Measurements from ENCODE around the gene NHERF1.
A peak's percentile ranks its signal among the peaks of the same experiment; 100 is the strongest.

The NHERF1 gene

GRCh38 chr17:74757931-74758847, 9.8 kb downstream of the NHERF1 start (continued):
- TF ChIP-seq ZNF701 (tag by site-specific recombination; IDR thresholded peaks at IDR 0.05) (no peak), ZNF138 (tag by site-specific recombination; IDR thresholded peaks at IDR 0.05; ENCODE audit: borderline replicate concordance) (no peak), ZNF292 (tag by site-specific recombination; IDR thresholded peaks at IDR 0.05; ENCODE audit: borderline replicate concordance, low read depth) (no peak), ZNF404 (tag by site-specific recombination; IDR thresholded peaks at IDR 0.05) (no peak), INSM2 (tag by site-specific recombination; IDR thresholded peaks at IDR 0.05) (no peak), ZNF155 (tag by site-specific recombination; IDR thresholded peaks at IDR 0.05) (no peak), YY2 (tag by site-specific recombination; IDR thresholded peaks at IDR 0.05) (no peak), ZNF174 (tag by site-specific recombination; IDR thresholded peaks at IDR 0.05) (no peak), ZNF623 (tag by site-specific recombination; IDR thresholded peaks at IDR 0.05) (no peak), ZNF24 (tag by site-specific recombination; IDR thresholded peaks at IDR 0.05) (no peak), ZNF18 (tag by site-specific recombination; IDR thresholded peaks at IDR 0.05) (no peak), ZIC2 (tag by site-specific recombination; IDR thresholded peaks at IDR 0.05) (peak; percentile 63; the same call in 1 of the 2 replicates), FEZF1 (tag by site-specific recombination; IDR thresholded peaks at IDR 0.05) (no peak), HOXC10 (CRISPR knock-in tag; IDR thresholded peaks at IDR 0.05) (no peak), ZNF513 (tag by site-specific recombination; IDR thresholded peaks at IDR 0.05) (no peak), ZNF19 (tag by site-specific recombination; IDR thresholded peaks at IDR 0.05; ENCODE audit: low read depth) (no peak), ZBTB20 (tag by site-specific recombination; IDR thresholded peaks at IDR 0.05) (no peak; the same call in 1 of the 2 replicates), ZNF692 (tag by site-specific recombination; IDR thresholded peaks at IDR 0.05) (no peak), ZNF544 (tag by site-specific recombination; IDR thresholded peaks at IDR 0.05) (no peak), WT1 (tag by site-specific recombination; IDR thresholded peaks at IDR 0.05) (peak; percentile 77), ZNF76 (tag by site-specific recombination; IDR thresholded peaks at IDR 0.05; ENCODE audit: borderline replicate concordance, low read depth) (no peak), ZNF214 (tag by site-specific recombination; IDR thresholded peaks at IDR 0.05; ENCODE audit: borderline replicate concordance) (no peak), ZBTB1 (tag by site-specific recombination; IDR thresholded peaks at IDR 0.05) (no peak), ZNF341 (tag by site-specific recombination; IDR thresholded peaks at IDR 0.05; ENCODE audit: low read depth) (peak; percentile 85), ZNF202 (tag by site-specific recombination; IDR thresholded peaks at IDR 0.05; ENCODE audit: borderline replicate concordance) (no peak)
- TF ChIP-seq, protein P1, sequence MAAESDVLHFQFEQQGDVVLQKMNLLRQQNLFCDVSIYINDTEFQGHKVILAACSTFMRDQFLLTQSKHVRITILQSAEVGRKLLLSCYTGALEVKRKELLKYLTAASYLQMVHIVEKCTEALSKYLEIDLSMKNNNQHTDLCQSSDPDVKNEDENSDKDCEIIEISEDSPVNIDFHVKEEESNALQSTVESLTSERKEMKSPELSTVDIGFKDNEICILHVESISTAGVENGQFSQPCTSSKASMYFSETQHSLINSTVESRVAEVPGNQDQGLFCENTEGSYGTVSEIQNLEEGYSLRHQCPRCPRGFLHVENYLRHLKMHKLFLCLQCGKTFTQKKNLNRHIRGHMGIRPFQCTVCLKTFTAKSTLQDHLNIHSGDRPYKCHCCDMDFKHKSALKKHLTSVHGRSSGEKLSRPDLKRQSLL (tag by site-specific recombination; IDR thresholded peaks at IDR 0.05), result no peak
- TF ChIP-seq, protein P2, sequence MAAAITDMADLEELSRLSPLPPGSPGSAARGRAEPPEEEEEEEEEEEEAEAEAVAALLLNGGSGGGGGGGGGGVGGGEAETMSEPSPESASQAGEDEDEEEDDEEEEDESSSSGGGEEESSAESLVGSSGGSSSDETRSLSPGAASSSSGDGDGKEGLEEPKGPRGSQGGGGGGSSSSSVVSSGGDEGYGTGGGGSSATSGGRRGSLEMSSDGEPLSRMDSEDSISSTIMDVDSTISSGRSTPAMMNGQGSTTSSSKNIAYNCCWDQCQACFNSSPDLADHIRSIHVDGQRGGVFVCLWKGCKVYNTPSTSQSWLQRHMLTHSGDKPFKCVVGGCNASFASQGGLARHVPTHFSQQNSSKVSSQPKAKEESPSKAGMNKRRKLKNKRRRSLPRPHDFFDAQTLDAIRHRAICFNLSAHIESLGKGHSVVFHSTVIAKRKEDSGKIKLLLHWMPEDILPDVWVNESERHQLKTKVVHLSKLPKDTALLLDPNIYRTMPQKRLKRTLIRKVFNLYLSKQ (tag by site-specific recombination; IDR thresholded peaks at IDR 0.05; ENCODE audit: borderline replicate concordance), result no peak
- TF ChIP-seq, protein P3, sequence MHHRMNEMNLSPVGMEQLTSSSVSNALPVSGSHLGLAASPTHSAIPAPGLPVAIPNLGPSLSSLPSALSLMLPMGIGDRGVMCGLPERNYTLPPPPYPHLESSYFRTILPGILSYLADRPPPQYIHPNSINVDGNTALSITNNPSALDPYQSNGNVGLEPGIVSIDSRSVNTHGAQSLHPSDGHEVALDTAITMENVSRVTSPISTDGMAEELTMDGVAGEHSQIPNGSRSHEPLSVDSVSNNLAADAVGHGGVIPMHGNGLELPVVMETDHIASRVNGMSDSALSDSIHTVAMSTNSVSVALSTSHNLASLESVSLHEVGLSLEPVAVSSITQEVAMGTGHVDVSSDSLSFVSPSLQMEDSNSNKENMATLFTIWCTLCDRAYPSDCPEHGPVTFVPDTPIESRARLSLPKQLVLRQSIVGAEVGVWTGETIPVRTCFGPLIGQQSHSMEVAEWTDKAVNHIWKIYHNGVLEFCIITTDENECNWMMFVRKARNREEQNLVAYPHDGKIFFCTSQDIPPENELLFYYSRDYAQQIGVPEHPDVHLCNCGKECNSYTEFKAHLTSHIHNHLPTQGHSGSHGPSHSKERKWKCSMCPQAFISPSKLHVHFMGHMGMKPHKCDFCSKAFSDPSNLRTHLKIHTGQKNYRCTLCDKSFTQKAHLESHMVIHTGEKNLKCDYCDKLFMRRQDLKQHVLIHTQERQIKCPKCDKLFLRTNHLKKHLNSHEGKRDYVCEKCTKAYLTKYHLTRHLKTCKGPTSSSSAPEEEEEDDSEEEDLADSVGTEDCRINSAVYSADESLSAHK (tag by site-specific recombination; IDR thresholded peaks at IDR 0.05), result 0 out of 2 replicates have a peak, but pooled peaks have one; percentile 8
